Measurements from ENCODE around the gene PTN.

- TF ChIP-seq CTCF (IDR thresholded peaks at IDR 0.05 in 2 of 3, conservative IDR thresholded peaks at IDR 0.05 in 1 of 3; ENCODE audit: control insufficient read depth in 2 of 3, extremely low read depth in 1 of 3, insufficient read depth in 1 of 3, low read depth in 3 of 3, low read length in 3 of 3) (no peak), ZBTB4 (CRISPR knock-in tag; IDR thresholded peaks at IDR 0.05) (no peak), REST (IDR thresholded peaks at IDR 0.05; ENCODE audit: low read depth, low read length) (no peak), CEBPZ (IDR thresholded peaks at IDR 0.05; ENCODE audit: low read depth, low read length) (no peak)
These were observed 45.7 kb downstream of the PTN start for GRCh38 chr7:137297551-137298463.
